NCI-H128 (cell line): ENCODE data around the gene DNASE1.

Source experiments
- DNase-seq: peaks from one replicate; lab custom pipeline; 2025; ENCODE audit not compliant: unreplicated experiment; lab: John Stamatoyannopoulos, UW

The DNASE1 gene

DNA sequence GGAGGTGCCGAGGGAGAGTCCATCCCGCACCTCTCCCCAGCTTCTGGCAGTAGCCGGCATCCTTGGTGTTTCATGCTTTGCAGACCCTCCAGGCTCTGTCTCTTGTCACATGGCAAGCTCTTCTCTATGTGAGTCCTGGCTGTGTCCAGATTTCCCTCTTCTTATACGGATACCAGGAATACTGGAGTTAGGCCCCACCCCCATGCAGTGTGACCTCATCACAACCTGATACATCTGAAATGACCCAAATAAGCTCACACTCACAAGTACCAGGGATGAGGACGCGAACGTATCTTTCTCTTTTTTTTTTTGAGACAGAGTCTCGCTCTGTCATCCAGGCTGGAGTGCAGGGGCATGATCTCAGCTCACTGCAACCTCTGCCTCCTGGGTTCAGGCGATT lies 39.6 kb downstream of the DNASE1 start:
- DNase-seq = no peak

DNA sequence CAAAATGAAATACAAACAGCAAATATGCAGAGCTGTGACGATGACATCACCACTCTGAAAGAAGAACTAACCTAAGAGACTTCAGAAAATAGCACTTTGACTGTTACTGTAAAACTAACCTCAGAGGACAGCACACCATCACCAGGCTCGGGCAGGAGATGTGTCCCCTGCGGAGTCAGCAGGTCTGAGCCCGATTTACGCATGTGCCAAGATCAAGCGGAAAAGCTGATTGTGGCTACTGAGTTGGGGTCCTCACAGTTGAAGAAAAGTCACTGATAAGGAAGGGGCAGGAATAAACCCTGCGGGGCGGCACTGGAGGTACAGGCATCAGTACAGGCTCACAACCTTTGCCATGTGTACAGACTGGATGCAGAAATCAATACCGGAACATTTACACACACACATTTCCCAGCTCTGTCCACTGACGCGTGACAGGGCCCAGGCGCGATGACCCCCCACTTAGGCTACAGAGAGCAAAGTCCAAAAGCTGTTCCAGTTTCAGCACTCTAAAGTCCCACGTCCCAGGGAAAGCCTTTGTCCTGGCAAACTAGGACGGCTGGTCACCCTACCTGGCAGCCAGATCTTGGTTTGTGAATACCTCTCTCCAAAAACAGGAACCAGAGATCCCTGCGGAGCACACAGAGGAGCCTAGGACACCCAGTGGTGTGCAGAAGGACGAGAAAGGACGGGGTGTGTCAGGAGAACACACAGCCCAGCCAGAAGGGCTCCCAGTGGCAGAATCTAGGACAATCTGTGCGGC lies 41.3 kb downstream of the DNASE1 start:
- no peak for DNase-seq

DNA sequence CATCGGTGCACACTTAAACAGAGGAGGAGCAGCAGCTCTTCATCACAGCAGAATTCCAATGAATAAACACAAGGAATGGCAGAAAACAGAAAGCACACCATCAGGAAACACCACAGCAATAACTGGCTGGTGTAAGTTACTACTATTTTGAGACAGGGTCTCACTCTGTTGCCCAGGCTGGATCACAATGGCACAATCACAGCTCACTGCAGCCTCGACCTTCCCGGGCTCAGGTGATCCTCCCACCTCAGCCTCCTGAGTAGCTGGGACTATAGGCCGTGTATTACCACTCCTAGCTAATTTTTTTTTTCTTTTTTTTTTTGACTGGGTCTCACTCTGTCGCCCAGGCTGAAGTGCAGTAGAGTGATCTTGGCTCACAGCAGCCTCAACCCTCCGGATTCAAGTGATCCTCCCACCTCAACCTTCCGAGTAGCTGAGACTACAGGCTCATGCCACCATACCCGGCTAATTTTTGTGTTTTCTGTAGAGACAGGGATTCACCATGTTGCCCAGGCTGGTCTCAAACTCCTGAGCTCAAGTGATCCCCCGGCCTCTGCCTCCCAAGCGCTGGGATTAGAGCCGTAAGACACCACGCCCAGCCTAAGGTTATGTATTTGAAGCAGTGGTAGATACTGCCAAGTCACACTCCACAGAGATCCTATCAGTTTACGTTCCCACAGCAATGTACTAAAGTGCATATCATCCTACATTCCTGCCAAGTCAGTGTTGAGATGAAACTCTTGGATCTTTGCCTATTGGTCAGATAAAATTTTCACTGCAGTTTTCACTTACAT lies 42.1 kb downstream of the DNASE1 start:
- no peak for DNase-seq

GRCh38 chr16:3698941-3699340 lies 44.5 kb downstream of the DNASE1 start:
- no peak for DNase-seq

- DNase-seq = no peak
These were observed 47.0 kb downstream of the DNASE1 start for GRCh38 chr16:3701531-3701930.

- no peak for DNase-seq
These were observed 47.6 kb downstream of the DNASE1 start for GRCh38 chr16:3702082-3702481.

DNA sequence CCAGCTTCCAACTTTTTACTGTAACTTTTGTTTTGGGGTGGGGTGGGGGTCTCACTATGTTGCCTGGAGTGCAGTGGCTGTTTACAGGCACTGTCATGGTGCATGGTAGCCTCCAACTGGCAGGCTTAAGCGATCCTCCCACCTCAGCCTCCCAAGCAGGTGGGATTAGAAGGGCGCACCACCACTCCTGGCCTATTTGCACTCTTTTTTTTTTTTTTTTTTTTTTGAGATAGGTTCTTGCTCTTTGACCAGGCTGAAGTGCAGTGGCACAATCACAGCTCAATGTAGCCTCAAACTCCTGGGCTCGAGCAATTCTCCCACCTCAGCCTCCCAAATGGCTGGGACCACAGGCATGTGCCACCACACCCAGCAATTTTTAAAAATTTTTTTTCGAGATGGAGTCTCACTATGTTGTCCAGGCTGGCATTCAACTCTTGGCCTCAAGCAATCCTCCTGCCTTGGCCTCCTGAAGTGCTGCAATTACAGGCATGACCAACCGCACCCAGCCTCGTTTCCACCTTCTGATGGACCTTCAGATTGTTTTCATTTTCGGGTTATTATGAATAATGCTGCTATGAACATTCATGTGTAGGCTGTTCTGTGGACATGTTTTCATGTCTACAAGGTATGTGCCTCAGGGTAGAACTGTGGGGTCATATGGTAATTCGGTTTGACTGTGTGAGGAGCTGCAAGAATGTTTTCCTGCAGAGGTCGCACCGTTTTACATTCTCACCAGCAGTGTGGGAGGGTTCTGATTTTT lies 51.9 kb downstream of the DNASE1 start:
- DNase-seq = no peak
